K562 (cell line): Measurements from ENCODE around the gene CHST8.

Source experiments
- ELF4 ChIP-seq: fragments of 450-650 bp; formaldehyde crosslinking; IDR thresholded peaks from 2 replicates; pipeline ENCODE4 v1.4.0; 2022; ENCODE audit warnings: missing genetic modification characterization
- JUND ChIP-seq, 2 experiments: IDR thresholded peaks; 2 replicates in 1 of 2; 3 replicates in 1 of 2; pipeline ENCODE4 v1.6.1; 2011; ENCODE audit warnings: borderline replicate concordance in 2 of 2, low read depth in 2 of 2, low read length in 2 of 2, improper control_type of control experiment in 1 of 2, missing biosample characterization in 1 of 2, missing genetic modification characterization in 1 of 2, missing genetic modification reagents in 1 of 2
- SRSF3 ChIP-seq: fragments of 200-400 bp; formaldehyde crosslinking; IDR thresholded peaks from 2 replicates; pipeline ENCODE4 v1.6.1; 2016; ENCODE audit warnings: mild to moderate bottlenecking, low read length, moderate library complexity; ENCODE audit not compliant: insufficient read depth
- TF ChIP-seq, protein P1 (sequence below): sonication (generic); formaldehyde crosslinking; IDR thresholded peaks from 2 replicates; pipeline ENCODE4 v1.4.0; 2020; ENCODE audit warnings: mild to moderate bottlenecking, missing genetic modification reagents

DNA sequence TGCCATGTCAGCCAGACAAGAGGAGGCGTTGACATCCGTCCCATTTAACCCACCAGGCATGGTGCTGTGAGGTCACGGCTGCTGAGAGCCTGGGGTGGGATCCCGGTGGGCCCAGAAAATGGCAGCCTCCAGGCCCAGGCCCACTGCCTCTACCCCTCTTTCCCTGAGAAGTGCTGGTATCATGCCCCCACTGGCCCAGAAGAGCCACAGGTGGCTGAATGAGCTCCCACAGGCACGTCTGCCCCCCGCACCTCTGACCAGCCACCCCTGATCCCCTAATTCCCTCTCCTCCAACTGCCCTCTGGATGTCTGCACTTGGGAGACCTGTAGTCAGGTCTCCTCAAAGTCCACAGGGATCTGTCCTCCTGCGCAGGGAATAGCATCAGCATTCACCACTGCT, 137.6 kb downstream of the CHST8 start:
- no peak for TF ChIP-seq JUND (IDR thresholded peaks at IDR 0.05; ENCODE audit: borderline replicate concordance, low read depth, low read length)
- no peak for TF ChIP-seq JUND (tag; IDR thresholded peaks at IDR 0.05; ENCODE audit: borderline replicate concordance, low read depth, low read length)
- TF ChIP-seq SRSF3 = no peak
- TF ChIP-seq ELF4 (CRISPR knock-in tag) = no peak
- TF ChIP-seq, protein P1, sequence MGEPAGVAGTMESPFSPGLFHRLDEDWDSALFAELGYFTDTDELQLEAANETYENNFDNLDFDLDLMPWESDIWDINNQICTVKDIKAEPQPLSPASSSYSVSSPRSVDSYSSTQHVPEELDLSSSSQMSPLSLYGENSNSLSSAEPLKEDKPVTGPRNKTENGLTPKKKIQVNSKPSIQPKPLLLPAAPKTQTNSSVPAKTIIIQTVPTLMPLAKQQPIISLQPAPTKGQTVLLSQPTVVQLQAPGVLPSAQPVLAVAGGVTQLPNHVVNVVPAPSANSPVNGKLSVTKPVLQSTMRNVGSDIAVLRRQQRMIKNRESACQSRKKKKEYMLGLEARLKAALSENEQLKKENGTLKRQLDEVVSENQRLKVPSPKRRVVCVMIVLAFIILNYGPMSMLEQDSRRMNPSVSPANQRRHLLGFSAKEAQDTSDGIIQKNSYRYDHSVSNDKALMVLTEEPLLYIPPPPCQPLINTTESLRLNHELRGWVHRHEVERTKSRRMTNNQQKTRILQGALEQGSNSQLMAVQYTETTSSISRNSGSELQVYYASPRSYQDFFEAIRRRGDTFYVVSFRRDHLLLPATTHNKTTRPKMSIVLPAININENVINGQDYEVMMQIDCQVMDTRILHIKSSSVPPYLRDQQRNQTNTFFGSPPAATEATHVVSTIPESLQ (CRISPR knock-in tag) = no peak
